Ascending aorta (tissue), 2 donors: ENCODE results near the gene PPP6R1. TPM values are rescaled to one million over a fixed set of nuclear protein-coding genes. Genes with fewer than 3 reads are reported as not detected.

Source experiments
- DNase-seq, 2 donors: peaks; one replicate each; pipeline ENCODE4 v3.0.0-alpha.2; 2019; ENCODE audit warnings: low spot score in 2 of 2
- H3K27ac ChIP-seq, 2 donors: fragments of 200-600 bp; sonication (generic); one replicate each; pipeline ENCODE4 v1.5.1; 2016 to 2017; ENCODE audit warnings: mild to moderate bottlenecking in 1 of 2
- H3K27me3 ChIP-seq: fragments of 200-600 bp; sonication (generic); one replicate; pipeline ENCODE4 v1.5.1; 2017
- H3K36me3 ChIP-seq, 2 donors: fragments of 200-600 bp; sonication (generic); one replicate each; pipeline ENCODE4 v1.5.1; 2016
- H3K4me1 ChIP-seq, 2 donors: fragments of 200-600 bp; sonication (generic); one replicate each; pipeline ENCODE4 v1.5.1; 2016 to 2017; ENCODE audit warnings: mild to moderate bottlenecking in 1 of 2
- H3K4me3 ChIP-seq, 2 donors: fragments of 200-600 bp; sonication (generic); one replicate each; pipeline ENCODE4 v1.5.1; 2016 to 2017; ENCODE audit warnings: mild to moderate bottlenecking in 1 of 2
- H3K9me3 ChIP-seq, 2 donors: fragments of 200-600 bp; sonication (generic); one replicate each; pipeline ENCODE4 v1.5.1; 2016
- intact Hi-C: fragments of 100-400 bp; cut with DNase I; formaldehyde crosslinking; loops from one replicate; pipeline ENCODE4 v1.15.1; 2023
- total RNA-seq: library from RNA; depleted of rRNA; stranded (reverse); fragments of >200 nt; gene quantifications from one replicate; pipeline ENCODE4 v1.1.0, GENCODE V29; 2016
- TF ChIP-seq, protein P1 (sequence below), 3 experiments: fragments of 200-600 bp in 2 of 3; fragments of 450-650 bp in 1 of 3; sonication (generic) in 2 of 3; IDR thresholded peaks; one replicate each; pipeline ENCODE4 v1.5.1; 2016 to 2019; ENCODE audit warnings: antibody characterized with exemption in 3 of 3, mild to moderate bottlenecking in 1 of 3, moderate library complexity in 1 of 3

The PPP6R1 gene
- total RNA-seq, 1 donor from 2014 or later, result 68.3 TPM

DNA sequence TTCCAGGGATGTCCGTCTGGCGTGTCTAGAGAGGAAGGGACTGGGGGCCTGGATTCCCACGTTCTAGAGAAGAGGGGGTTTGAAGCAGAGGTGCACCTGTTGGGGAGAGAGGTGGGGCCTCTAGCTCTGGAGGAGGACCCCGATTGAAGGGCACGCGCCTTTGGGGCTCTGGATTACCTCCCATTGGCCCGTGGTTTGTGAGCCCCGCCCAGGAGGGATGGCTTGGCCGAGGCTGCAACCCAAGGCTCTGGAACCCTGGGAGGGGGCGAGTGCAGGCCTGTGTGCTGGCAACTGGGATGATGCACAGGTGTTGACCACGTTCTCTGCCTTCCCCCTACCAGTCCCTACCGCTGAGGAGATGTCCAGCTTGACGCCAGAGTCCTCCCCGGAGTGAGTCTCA is 46.2 kb upstream of the PPP6R1 start:
- Histone ChIP-seq H3K4me3 (no peak overlapping the region), H3K9me3 (no peaks in the 10 kb centered on the region), H3K27me3 (no peaks in the 10 kb centered on the region), H3K36me3 (peaks cover 24 to 34% of the 10 kb centered on the region in 2 donors), H3K27ac (no peak overlapping the region), H3K4me1 (peaks cover 0 to 7% of the 10 kb centered on the region in 2 donors)
- DNase-seq, result no peak
- TF ChIP-seq, protein P1, sequence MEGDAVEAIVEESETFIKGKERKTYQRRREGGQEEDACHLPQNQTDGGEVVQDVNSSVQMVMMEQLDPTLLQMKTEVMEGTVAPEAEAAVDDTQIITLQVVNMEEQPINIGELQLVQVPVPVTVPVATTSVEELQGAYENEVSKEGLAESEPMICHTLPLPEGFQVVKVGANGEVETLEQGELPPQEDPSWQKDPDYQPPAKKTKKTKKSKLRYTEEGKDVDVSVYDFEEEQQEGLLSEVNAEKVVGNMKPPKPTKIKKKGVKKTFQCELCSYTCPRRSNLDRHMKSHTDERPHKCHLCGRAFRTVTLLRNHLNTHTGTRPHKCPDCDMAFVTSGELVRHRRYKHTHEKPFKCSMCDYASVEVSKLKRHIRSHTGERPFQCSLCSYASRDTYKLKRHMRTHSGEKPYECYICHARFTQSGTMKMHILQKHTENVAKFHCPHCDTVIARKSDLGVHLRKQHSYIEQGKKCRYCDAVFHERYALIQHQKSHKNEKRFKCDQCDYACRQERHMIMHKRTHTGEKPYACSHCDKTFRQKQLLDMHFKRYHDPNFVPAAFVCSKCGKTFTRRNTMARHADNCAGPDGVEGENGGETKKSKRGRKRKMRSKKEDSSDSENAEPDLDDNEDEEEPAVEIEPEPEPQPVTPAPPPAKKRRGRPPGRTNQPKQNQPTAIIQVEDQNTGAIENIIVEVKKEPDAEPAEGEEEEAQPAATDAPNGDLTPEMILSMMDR (IDR thresholded peaks at IDR 0.05), result no peak
- intact Hi-C loops, result loop anchor here (5.0 kb wide), 1 partner anchor 197 kb away; no protein-coding TSS in a partner anchor

DNA sequence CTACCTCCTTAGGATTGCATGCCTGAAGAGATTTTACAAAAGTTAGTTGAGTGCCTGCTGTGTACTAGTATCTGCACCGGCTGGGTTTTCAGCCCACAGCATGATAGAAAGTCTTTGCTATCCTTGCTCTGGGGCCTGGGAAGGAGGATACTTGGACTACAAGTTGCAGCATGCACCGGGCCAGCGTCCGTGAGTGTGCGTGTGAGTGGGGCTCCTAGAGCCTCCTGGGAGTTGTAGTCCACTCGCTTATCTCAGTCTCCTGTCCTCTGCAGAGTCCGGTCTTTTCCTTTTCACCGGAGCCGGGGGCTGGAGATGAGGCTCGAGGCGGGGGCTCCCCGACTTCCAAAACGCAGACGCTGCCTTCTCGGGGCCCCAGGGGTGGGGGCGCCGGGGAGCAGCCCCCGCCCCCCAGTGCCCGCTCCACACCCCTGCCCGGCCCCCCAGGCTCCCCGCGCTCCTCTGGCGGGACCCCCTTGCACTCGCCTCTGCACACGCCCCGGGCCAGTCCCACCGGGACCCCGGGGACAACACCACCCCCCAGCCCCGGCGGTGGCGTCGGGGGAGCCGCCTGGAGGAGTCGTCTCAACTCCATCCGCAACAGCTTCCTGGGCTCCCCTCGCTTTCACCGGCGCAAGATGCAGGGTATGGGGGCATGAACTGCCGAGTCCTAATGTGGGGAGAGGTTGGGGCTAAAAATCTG is 45.6 kb upstream of the PPP6R1 start:
- H3K9me3 ChIP-seq, result no peaks in the 10 kb centered on the region
- peaks cover 20 to 28% of the 10 kb centered on the region in 2 donors for H3K36me3 ChIP-seq
- TF ChIP-seq, protein P1 (IDR thresholded peaks at IDR 0.05), result no peak
- intact Hi-C loops, result loop anchor here (5.0 kb wide), 1 partner anchor 198 kb away; no protein-coding TSS in a partner anchor
- no peak overlapping the region for H3K27ac ChIP-seq
- DNase-seq, result no peak
- peaks cover 0 to 7% of the 10 kb centered on the region in 2 donors for H3K4me1 ChIP-seq
- no peak overlapping the region for H3K4me3 ChIP-seq
- no peaks in the 10 kb centered on the region for H3K27me3 ChIP-seq

DNA sequence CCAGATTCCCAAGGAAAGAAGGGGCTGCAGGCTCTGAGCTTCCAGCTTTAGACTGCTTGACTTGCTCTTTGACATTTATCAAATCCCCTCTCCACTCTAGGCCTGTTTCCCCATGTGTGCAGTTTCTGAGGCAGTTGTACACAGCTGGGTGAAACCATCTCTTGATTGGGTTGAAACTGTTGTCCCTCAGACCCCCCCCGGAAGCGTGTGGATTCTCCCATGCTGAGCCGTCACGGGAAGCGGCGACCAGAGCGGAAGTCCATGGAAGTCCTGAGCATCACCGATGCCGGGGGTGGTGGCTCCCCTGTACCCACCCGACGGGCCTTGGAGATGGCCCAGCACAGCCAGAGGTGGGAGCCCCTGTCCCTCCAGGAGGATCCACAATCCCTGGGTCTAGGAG is 44.7 kb upstream of the PPP6R1 start:
- TF ChIP-seq, protein P1 (IDR thresholded peaks at IDR 0.05), result no peak
- Histone ChIP-seq H3K4me1 (peaks cover 0 to 7% of the 10 kb centered on the region in 2 donors), H3K9me3 (no peaks in the 10 kb centered on the region), H3K27ac (no peak overlapping the region), H3K4me3 (no peak overlapping the region), H3K27me3 (no peaks in the 10 kb centered on the region), H3K36me3 (peaks cover 14 to 22% of the 10 kb centered on the region in 2 donors)
- no peak for DNase-seq
- intact Hi-C loops, result loop anchor here (5.0 kb wide), 1 partner anchor 199 kb away; no protein-coding TSS in a partner anchor

DNA sequence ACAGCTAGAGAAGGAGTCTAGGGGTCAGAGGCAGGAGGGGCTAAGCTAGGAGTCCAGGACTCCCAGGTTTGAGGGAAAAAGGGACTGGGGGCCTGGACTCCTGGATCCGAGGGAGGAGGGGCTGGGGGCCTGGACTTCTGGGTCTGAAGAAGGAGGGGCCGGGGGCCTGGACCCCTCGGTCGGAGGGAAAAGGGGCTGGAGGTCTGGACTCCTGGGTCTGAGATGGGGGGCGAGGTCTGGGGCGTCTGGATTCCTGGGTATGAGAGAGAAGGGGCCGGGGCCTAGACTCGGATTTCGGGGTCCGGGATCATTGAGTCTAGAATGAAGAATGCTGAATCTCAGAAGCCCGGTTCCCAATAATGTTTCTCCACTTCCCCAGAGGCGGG is 43.5 kb upstream of the PPP6R1 start:
- Histone ChIP-seq H3K9me3 (no peaks in the 10 kb centered on the region), H3K36me3 (peaks cover 11 to 21% of the 10 kb centered on the region in 2 donors), H3K4me3 (no peak overlapping the region), H3K27me3 (no peaks in the 10 kb centered on the region), H3K27ac (no peak overlapping the region), H3K4me1 (peaks cover 0 to 7% of the 10 kb centered on the region in 2 donors)
- intact Hi-C loops, result loop anchor here (5.0 kb wide), 1 partner anchor 200 kb away; no protein-coding TSS in a partner anchor
- TF ChIP-seq, protein P1 (IDR thresholded peaks at IDR 0.05), result no peak
- DNase-seq, result no peak

DNA sequence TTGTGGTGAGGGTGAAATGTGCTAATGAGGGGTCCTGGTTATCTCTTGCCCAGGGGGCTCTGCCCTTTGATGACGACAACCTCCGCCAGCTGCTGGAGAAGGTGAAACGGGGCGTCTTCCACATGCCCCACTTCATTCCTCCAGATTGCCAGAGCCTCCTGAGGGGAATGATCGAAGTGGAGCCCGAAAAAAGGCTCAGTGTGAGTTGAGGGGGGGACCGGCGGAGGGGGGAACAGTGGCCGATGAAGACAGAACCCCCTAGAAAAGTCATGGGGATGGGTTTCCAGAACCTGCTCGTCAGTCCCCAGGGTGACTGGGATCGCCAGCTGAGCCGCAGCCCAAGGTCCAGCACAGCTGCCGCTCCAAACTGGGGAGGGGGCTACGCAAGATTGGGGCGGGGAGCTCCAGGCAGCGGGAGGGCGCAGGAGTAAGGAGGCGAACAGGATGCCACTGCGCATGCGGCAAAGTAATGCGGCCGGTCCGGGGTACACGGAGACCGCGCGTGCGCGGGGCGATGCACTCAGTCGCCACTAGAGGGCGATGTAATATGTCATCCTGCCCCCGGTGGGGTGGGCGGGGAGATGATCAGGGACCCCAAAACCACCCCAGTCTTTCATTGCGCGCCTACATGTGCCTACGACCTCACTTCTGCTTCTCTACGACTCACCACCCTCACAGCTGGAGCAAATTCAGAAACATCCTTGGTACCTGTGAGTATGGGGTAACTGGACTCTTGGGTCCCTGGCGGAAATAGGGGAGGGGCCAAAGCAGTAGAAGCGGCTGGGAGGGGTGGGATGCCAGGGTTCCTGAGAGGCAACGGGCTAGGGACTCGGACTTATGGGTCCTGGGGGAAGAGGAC is 42.9 kb upstream of the PPP6R1 start:
- peaks cover 8 to 15% of the 10 kb centered on the region in 2 donors for H3K36me3 ChIP-seq
- no peak overlapping the region for H3K27ac ChIP-seq
- intact Hi-C loops, result loop anchor here (2.0 to 5.0 kb wide), 3 partner anchors 37 to 201 kb away; partner anchors contain the start of genes KMT5C, RPL28 and TMEM238

More for the DNA sequence above, 42.9 kb upstream of the PPP6R1 start:
- Histone ChIP-seq H3K9me3 (no peaks in the 10 kb centered on the region), H3K4me3 (peak overlapping the region; percentile 39 to 52), H3K4me1 (peaks cover 0 to 7% of the 10 kb centered on the region in 2 donors), H3K27me3 (no peaks in the 10 kb centered on the region)
- TF ChIP-seq, protein P1 (IDR thresholded peaks at IDR 0.05), result peak; percentile 87 to 97 (median 94)
- peak; percentile 36 to 88 for DNase-seq
